A172 (cell line): ENCODE measurements around the gene CHKA. TPM values are rescaled to one million over a fixed set of nuclear protein-coding genes. Genes with fewer than 3 reads are reported as not detected.

Source experiments
- DNase-seq: peaks from one replicate; pipeline ENCODE4 v3.0.0-alpha.2; 2015; ENCODE audit warnings: low spot score
- total RNA-seq: library from RNA; depleted of rRNA; stranded (reverse); fragments of >200 nt; shearing (Covaris generic); gene quantifications from 2 replicates; pipeline ENCODE4 v1.2.3, GENCODE V29; 2014

Gene CHKA
- total RNA-seq, 1 experiment from 2014 or later: 26.9 TPM

DNA sequence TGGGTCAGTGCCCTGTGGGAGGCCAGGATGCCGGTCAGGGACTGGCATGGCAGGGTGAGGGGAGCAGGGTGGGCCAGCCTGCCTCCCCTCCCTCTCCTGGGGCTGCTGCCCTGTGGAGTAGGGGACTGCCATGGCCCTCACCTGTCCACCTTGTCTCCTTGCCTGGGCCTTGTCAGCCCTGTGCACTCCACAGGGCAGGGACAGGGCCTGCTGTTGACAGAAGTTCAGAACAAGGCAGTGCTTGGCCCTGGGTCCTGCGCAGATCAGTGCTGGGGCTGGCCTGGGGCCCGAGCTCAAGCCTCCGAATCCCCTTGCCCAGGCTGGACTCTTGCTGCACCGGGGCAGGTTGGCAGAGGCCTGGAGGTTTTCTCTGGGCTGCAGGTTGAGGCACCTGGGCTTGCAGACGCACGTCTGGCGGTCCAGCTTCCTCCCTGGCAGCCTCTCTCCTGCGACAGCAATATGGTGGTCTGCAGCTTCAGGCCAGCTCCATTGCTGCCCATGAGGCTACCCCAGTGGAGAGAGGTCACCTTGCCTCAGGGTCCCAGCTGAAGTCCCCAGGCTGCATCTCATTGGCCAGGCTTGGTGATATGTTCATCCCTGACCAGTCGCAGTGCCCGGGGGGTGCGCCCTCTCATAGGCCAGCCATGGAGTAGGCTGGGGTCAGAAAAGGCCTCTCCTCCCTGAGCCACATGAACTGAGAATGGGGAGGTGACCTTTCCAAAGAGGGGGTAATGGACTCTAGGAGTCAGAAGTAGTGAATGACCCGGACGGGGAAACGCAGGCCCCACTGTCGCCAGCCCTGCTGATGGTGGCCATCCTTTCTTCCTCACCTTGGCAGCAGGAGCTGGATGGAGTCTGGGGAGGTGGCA is 21.5 kb upstream of the CHKA start:
- no peak for DNase-seq

DNA sequence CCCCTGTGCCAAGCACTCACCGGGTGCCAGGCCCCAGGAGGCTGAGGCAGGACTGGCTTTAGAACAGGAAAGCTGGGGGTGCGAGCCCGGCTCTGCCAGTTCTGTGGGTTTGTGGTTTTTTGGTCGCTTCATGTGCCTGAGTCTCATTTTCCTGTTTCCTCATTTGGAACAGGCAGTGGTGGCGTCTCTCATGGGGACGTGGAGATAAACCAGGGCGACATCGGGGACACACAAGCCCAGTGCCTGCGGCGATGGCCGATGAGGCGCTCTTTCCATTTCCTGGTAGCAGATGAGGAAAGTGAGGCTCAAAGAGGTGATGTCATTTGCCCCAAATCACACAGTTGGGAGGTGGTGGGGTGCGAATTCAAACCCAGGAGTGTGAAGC is 20.8 kb upstream of the CHKA start:
- no peak for DNase-seq

DNA sequence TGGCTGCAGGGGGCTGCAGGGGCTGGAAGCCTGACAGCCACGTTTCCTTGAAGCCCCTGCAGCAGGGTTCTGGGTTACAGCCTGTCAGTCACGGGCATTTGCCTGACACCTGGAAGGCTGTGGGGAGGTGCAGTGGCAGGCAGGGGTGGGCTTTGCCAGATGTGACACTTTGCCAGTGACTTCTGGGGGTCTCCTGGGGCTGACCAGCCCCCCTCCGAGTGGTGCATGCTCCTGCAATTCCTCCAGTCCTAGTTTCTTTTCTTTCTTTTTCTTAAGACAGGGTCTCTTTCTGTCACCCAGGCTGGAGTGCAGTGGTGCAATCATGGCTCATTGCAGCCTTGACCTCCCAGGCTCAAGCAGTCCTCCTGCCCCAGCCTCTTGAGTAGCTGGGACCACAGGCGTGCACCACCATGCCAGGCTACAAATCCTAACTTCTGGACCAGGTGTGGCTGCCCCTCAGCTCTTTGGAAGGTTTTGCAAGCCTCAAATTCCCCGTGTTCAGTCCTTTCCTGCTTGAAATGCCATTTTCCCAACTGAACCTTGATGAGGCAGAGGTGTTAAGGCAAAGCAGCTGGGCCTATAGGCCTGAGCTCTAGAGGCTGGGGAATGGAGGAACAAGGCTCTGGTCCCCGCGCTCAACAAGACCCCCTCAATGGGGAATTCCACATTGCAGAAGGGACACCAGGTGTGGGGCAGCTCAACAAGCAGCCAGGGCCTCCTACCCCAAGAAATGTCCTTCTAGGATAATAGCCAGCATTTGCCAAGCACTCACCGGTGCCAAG is 20.2 kb upstream of the CHKA start:
- DNase-seq: no peak

DNA sequence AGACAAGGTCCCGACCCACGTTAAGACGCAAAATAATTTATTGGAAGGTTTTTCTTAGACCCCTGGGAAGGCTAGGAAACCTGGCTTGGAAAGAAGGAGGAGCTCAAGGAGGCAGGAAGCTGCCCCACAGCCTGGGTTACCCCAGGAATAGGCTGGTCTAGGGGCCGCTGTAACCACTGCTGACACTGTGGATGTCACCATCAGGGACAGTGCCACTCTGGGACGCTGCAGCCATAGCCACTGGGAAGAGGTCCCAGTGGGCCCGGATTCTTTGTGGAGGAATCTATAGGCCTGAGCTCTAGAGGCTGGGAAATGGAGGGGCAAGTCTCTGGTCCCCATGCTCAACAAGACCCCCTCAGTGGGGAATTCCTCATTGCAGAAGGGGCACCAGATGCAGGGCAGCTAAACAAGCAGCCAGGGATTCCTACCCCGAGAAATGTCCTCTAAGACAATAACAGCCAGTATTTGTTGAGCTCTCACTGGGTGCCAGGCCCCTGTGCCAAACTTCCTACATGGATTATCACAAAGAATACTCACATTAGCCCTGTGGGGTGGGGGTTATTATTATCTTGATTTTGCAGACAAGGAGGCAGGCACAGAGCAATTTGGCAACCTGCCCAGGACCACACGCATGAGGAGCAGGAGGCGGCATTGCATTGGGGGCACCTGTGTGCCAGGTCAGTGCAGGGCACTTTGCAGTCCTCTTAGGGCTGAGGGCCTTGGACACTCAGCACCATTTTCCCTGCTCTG is 19.5 kb upstream of the CHKA start:
- no peak for DNase-seq

DNA sequence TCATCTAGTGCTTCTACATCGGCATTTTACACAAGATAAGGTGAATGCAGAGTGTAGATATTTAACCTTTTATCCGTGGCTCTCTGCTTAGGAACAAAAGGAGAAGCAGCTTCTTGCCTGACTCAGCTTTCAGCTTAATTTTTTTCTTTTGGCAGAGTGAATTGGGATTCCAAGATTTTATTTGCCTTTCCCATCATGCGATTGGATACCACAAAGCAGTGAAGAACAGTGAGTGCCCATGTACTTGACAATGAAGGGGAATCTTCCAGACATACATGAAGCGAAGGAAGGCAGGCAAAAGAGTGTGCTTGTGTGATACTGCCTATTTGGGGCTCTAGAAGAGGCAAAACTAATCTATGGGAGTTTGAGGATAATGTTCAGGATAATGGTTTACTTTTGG is 17.0 kb upstream of the CHKA start:
- DNase-seq: no peak

DNA sequence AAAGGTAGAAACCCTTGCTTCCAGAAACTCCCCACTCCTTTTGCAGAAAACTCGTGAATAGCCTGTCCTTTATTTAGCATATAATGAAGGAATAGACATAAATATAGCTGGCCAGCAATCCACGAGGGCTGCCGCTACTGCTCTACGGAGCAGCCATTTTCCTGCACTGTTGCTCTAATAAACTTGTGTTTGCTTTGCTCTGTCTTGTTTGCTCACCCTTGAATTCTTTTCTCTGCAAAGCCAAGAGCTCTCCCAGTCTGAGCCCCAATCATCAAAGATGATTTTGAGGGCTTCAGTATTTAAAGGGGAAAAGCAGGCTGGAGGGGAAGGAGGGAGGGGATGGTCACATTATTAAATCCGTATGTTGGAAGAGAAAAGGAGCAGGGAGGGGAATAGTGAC is 16.6 kb upstream of the CHKA start:
- DNase-seq: no peak

DNA sequence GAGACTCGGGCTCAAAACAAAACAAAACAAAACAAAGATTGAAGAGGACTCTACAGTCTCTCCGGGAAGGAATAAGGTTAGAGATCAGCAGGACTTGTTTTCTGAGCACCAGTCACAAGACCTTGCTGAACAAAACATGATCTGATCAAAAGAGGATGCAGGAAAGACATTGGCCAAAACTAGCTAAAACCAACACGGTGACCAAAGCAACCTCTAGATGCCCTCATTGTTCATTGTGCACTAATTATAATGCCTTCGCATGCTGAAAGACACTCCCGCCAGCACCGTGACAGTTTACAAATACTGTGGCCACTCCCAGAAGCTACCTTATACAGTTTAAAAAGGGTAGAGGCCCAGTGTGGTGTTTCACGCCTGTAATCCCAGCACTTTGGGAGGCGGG is 15.7 kb upstream of the CHKA start:
- DNase-seq: no peak

DNA sequence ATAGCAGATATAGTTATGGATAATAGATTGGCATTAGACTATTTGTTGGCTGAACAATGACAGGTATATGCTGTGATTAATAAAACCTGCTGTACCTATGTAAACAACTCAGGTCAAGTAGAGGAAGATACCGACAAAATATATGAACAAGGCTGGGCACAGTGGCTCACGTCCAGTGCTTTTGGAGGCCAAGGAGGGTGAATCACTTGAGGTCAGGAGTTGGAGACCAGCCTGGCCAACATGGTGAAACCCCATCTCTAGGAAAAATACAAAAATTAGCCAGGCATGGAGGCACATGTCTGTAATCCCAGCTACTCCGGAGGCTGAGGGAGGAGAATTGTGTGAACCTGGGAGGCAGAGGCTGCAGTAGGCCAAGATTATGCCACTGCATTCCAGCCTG is 14.0 kb upstream of the CHKA start:
- DNase-seq: no peak

DNA sequence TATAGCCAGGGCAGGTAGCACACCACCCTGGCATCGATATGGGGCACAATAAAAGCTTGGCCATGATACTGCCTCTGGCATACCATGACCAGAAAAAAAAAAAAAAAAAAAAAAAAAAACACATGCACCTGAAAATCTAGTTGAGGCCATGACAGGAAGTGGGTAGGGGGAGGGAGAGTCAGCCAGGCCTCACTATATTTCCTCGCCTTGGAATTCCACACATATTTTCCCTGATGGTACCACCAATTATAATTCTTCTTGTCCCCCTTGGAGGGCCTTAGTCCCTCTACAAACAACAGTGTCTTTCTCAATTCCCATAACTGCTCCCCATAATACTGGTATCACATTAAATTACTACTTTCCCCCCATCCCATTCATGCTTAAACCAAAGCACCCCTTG is 12.6 kb upstream of the CHKA start:
- no peak for DNase-seq

DNA sequence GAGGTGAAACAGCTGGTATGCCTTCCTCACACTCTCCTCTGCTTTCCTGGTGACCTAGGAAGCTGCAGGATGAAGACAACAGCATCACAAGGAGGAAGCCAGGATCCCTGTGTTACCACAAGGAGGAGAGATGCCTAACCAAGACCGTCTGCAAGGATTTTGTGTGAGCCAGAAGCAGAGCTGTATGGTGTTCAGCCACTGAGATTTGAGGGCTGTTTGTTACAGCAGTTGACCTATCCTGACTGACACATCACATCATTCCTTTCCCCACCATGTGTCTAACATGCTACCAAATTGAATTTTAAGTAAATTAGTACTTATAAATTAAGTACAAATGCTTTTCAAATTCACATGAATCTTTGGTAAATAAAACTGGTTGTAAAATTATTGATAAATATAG is 8.9 kb upstream of the CHKA start:
- no peak for DNase-seq

DNA sequence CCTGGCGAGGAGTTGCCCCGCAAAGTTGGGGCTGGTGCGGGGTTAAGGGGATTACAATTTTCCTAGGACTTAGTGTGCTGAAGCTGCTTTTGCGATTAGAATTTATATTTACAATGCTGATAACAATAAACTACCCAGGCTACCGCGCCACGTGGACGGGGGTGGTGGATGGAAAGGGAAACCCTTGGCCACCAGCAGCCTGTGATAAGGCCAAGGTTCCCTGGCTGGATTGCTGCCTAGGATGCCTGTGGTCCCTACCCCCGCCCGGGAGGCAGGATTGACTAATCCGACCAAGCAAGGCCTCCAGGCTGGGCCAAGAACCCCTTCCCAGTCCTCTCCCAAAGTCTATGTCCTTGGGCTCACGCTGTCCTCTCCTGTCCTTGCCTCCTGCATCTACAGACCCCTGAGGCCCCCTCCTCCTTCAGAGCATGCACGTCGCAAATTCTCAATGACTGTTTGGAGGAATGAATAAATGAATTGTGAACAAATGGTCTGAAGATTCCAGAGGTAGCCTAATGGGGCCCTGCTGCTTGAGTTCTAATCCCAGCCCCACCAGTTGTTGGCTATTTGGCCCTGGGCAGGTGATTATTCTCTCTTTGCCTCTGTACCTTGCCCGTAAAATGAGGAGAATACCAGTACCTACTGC is 7.6 kb upstream of the CHKA start:
- no peak for DNase-seq

DNA sequence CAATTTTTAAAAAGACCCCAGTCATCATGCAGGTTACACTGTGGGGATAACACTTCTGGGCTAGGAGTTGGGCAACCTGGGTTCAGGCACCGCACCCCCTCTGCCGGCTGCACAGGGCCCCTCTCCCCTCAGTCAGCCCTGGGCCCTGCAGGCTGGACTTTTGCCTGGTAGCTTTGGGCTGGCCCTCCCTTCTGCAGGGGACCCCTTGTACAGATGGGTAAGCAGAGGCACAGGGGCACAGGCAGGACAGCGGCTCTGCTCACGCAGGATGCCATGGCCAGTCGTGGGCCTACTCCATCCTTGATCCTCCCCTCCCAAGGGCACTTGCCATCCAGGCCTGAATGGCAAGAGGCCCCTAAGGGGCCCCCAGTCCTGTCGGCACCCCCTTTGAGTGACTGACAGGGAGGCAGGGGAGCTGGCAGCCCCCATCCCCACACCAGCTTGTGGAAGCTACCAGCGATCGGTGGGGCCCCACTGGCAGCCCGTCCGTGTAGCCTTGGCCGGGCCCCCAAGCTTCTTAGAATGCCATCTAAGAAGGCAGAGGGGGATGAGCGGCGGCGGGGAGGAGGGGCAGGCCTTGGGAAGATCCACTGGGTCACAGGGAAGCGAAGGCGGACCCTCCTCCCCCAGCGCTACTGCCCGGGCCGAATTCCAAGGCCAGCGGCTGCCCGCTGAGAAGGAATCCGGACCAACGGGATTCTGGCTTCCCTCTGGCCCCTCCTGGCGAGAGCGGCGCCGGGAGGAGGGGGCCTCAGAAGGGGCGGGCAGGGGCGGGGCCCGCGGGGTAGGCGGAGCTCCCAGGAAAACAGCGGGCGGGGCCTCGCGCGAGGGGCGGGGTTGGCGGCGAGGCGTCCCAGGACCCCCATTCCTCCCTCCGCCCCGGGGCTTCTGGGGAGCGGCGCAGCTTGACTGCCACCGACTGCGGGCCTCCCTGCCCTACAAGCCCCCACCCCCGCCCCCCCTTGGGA is 6.8 kb upstream of the CHKA start:
- DNase-seq: no peak

DNA sequence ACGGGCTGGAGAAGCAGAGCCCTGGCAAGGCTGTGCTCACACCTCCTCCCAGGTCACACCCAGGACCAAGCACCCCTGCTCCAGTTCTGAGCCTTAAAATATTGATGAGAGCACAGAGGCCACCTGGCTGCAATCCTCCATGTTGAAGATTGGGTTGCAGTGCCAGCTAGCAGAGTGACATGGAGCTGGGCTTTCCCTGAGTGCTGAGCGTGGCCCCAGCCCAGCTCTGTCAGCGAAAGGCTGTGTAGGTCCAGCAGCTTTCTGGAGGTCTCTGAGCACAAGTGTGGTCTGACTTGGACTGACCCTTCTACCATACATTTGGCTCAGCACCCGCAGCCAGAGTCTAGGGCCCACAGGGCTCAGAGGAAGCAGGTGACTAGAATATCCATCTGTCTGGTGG is 4.0 kb upstream of the CHKA start:
- DNase-seq: no peak

DNA sequence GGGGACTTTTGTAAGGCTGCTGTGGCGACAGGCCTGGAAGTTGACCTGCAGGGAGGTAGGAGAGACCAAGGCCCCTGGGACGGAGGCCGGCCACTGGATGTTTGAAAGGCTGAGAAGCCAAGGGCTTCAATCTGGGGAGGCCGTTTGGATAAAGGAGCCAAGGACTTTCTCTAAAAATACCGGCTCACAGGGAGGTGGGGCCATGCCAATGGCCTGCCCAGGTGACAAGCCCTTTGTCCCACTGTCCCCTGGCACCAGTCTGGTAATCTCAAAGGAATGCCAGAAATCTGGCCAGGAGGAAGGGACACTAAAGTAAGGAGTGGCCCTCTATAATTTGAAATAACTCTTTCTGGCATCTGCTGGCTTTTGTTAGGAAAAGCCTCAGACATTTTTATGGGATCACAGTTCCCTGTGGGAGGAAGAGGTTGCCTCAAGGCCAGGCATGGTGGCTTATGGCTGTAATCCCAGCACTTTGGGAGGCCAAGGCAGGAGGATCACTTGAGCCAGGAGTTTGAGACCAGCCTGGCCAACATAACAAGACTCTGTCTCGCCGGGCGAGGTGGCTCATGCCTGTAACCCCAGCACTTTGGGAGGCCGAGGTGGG is 1.9 kb upstream of the CHKA start:
- peak; percentile 44 for DNase-seq

DNA sequence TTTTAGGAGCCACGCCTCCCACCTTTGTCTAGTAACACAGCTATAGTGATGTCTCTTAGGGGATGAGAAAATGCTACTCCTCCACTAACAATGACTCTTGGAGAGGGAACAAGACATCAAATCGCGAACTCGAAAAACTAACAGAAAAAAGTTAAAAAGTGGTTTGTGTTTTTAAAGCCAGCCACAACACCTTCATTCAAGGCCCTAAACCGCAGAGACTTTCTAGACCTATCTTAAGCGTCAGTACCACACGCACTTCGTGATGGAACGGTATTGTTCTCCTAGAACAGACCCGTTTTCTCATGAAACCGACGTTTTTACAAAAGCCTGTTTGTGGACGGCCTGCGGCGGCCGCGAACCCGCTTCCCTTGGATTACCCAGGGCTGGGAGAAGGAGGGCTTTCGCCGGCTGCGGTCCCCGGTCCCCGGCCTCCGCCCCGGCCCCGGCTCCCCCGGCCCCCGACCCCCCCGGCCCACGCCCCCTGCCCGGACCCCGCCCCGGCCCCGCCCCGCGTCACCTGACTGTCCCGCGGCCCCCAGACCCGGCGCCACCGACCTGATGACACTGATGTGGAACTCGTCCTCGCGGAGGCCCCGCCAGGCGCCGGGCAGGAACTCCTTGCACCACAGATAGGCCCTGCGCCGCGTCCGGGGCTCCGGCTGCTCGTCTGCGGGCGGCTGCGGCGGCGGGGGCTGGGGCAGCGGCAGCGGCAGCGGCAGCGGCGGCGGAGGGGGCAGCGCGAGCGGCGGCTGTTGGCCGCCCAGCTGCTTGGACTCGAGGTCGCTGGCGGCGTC is 718 bp downstream of the CHKA start:
- DNase-seq: peak; percentile 11

DNA sequence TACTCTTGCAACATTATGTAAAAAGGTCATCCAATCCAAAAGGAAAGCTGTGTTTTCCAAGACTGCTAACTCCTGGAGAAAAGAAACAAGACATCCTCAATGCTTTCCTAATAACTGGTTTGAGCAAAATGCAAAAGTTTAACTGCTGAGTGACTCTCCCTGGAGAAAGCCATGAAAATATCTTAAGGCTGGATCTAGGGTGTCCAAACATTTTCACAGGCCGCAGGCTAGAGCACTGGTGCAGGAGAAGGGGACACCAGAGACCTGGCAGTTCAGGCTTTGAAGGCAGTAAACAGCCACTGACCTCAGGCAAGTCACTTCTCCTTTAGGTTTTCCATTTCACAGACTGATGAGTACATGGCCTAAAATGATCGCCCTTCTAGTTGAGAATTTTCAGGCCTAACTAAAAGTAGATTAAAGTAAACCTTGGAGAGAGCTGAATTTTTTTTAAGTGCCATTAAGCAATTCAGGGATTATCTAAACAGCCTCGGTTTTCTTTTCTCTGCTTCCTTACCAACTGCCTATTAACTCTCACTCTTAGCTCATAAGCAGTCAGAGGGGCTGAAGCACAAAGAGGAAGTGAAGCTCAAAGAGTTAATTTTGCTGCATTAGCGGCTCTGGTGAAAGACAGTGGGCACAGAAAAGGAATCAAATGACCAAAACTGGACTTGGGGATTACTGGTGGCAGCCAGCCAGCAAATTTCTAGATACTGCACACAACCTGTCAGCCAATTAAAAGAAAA is 2.3 kb downstream of the CHKA start:
- DNase-seq: no peak

DNA sequence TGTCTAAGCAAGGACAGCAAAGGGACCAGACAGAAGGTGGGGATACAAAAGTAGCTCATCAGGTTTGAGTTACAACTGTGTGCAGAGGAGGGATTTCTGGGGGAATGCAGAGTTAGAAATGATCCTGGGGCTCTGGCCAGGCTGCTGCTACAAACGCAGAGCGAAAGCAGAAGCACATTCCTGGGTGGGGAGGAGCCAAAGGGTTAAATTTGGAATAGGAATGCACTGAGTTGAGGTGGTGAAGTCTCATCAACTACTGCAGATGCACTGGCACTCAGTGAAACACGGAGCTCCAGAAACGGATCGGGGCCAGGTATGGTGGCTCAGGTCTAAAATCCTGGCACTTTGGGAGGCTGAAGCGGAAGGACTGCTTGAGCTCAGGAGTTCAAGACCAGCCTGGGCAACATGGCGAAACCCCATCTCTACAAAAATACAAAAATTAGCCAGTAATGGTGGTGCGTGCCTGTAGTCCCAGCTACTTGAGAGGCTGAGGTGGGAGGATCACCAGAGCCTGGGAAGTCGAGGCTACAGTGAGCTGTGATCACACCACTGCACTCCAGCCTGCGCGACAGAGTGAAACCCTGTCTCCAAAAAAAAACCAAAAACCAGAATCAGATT is 3.2 kb downstream of the CHKA start:
- DNase-seq: no peak

DNA sequence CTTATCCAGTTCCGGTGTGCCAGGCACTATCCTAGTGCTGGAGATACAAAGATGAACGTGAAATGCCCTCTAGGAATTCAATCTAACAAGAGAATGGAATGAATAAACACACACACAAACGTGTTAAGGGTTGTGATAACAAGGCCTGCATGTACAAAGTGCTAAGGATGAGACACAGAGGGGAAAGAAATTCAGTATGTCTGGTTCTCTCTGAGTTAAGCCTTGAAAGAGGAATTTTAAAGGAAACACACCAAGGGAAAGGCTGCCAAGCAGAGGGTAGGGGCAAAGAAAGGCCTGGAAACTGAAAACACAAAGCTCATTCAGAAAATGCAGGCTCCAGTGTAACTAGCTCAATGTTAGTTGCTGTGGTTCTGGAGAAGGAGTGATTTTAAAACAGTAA is 4.2 kb downstream of the CHKA start:
- no peak for DNase-seq
